ENCODE results near the gene OR4K15.
"Not testable (repeated sequence)": the region's sequence is repeated elsewhere in the genome, so short reads cannot be mapped to it uniquely, and the experiment has no call there.

Gene OR4K15, protein sequence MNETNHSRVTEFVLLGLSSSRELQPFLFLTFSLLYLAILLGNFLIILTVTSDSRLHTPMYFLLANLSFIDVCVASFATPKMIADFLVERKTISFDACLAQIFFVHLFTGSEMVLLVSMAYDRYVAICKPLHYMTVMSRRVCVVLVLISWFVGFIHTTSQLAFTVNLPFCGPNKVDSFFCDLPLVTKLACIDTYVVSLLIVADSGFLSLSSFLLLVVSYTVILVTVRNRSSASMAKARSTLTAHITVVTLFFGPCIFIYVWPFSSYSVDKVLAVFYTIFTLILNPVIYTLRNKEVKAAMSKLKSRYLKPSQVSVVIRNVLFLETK

DNA sequence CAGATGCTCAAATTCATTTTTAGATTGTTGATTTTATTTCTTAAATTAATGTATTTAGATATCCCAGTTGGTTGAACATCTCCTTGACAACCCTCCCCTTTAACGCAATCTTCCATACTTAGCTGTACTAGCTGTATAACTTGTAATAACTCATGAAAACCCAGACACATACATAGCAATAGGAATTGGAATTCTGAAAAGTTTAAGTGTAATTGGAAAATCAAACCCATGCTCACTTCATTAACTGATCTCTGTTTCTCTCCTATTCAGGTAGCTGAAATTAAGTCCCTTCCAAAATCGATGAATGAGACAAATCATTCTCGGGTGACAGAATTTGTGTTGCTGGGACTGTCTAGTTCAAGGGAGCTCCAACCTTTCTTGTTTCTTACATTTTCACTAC lies at the start of gene OR4K15:
TSS of gene OR4K15 (plus strand) at position 301 of the 400 bp plus-strand sequence. CDS start at position 301, 0 bp downstream.
- no peak for DNase-seq

- no peak for DNase-seq
Observed at GRCh38 chr14:19930617-19931016, 44.8 kb upstream of the OR4K15 start, which contains the start of gene OR4K1. TSS of gene OR4K1 (plus strand) at chr14:19930917. CDS start at chr14:19935667, 4,750 bp downstream.

DNA sequence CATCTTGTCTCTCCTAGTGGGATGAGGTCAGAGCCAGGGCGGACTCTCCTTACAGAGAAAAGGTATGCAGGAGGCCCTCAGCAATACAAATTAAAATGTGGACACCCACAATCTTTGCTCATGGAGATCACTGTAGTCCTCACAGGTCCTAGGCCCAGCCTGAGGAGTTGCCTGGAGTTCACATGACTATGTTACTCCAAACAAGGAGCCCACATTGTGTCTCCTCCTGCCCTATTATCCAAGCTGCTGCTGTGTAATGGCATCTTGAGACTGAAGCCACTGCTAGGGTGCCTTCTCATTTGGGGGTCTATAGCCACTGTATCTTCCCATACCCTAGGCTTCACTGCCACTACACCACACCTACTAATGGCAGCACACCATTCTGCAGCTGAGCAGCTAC lies 33.7 kb upstream of the OR4K15 start:
- DNase-seq = no peak

GRCh38 chr14:19947413-19948090 lies 27.8 kb upstream of the OR4K15 start:
- no peak for DNase-seq

GRCh38 chr14:19949218-19949617 lies 26.2 kb upstream of the OR4K15 start:
- DNase-seq = no peak

DNA sequence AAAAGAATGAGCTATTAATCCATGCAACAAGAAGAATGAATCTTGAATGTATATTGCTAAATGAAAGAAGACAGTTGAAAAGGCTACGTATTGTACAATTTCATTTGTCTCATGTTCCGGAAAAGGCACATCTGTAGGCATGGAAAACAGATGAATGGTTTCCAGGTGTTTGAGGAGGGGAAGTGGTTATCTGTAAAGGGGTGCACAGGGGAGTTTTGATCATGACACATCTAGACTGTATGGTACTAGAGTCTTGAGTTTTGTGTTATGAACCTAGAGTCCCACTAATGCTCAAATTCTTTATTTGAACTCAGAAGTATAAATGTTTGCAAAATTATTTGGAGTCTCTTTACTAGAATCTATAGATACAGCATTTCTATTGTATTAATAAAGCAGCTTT lies 5.7 kb upstream of the OR4K15 start:
- DNase-seq = not testable (repeated sequence)

GRCh38 chr14:19974844-19975243 lies 547 bp upstream of the OR4K15 start:
- DNase-seq = no peak

- no peak for DNase-seq
Observed at GRCh38 chr14:19993438-19993837, 18.0 kb downstream of the OR4K15 start.

DNA sequence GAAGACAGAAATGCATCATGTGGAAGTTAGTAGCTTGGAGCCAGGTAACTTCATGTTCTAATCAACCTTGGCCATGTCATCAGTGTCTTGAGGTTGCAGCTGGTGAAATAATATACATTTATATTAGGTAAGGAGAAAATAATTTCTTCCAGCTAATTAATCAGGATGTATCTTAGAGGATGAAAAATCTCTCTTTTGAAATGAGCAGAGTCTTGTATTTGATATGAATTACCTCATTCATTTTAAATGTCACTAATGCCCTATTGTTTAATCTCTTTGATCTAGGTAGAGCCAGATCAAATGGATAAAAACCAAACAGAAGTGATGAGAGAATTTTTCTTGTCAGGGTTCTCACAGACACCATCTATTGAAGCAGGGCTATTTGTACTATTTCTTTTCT lies 26.5 kb downstream of the OR4K15 start, which contains the start of gene OR4Q2:
TSS of gene OR4Q2 (plus strand) at position 301 of the 400 bp plus-strand sequence.
- DNase-seq = no peak

DNA sequence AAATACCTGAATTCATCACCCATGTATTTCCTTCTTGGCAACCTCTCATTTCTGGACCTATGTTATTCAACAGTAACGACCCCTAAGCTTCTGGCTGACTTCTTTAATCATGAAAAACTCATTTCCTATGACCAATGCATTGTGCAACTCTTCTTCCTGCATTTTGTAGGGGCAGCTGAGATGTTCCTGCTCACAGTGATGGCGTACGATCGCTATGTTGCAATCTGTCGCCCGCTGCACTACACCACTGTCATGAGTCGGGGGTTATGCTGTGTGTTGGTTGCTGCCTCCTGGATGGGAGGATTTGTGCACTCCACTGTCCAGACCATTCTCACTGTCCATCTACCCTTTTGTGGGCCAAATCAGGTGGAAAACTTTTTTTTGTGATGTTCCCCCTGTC lies 26.9 kb downstream of the OR4K15 start:
- no peak for DNase-seq

- no peak for DNase-seq
Observed at GRCh38 chr14:20008156-20008555, 32.8 kb downstream of the OR4K15 start.

- DNase-seq = no peak
Observed at GRCh38 chr14:20019257-20019865, 44.0 kb downstream of the OR4K15 start, which contains the start of gene OR4K14. TSS of gene OR4K14 (minus strand) at chr14:20019307. CDS start at chr14:20015193, 4,114 bp downstream.

Data from NCI-H446 treated with DMSO at 0.1 percent for 48 hours (cell line).